Suprapubic skin (tissue), 4 donors: ENCODE results near the gene CES5A.
"Not testable (repeated sequence)": the region's sequence is repeated elsewhere in the genome, so short reads cannot be mapped to it uniquely, and the experiment has no call there.

Experiments used
- CTCF ChIP-seq, 2 donors: fragments of 200-600 bp in 1 of 2; fragments of 450-650 bp in 1 of 2; sonication (generic) in 1 of 2; IDR thresholded peaks; one replicate each; pipeline ENCODE4 v1.5.1; 2016 to 2019; ENCODE audit warnings: antibody characterized with exemption in 2 of 2, mild to moderate bottlenecking in 1 of 2, moderate library complexity in 1 of 2
- EP300 ChIP-seq: sonication (generic); formaldehyde crosslinking; IDR thresholded peaks from one replicate; pipeline ENCODE4 v1.6.1; 2017; ENCODE audit warnings: antibody characterized with exemption
- POLR2A ChIP-seq, 2 donors: fragments of 450-650 bp; IDR thresholded peaks; one replicate each; pipeline ENCODE4 v1.6.1; 2017; ENCODE audit warnings: antibody characterized with exemption in 2 of 2, mild to moderate bottlenecking in 2 of 2, moderate library complexity in 2 of 2
- POLR2AphosphoS5 ChIP-seq, 3 donors: sonication (generic); formaldehyde crosslinking; IDR thresholded peaks; one replicate each; pipeline ENCODE4 v1.6.1; 2017; ENCODE audit warnings: antibody characterized with exemption in 3 of 3

- TF ChIP-seq POLR2A (IDR thresholded peaks at IDR 0.05); CTCF (IDR thresholded peaks at IDR 0.05); EP300; POLR2AphosphoS5 (IDR thresholded peaks at IDR 0.05): not testable (repeated sequence)
Observed at GRCh38 chr16:55805104-55805503, 70.1 kb downstream of the CES5A start.
